Osteocyte (in vitro differentiated cells): ENCODE results near the gene WHRN. TPM values are rescaled to one million over a fixed set of nuclear protein-coding genes. Genes with fewer than 3 reads are reported as not detected.

Experiments
- DNase-seq: peaks from one replicate; pipeline ENCODE4 v3.0.0; 2021; ENCODE audit warnings: mixed read lengths; ENCODE audit not compliant: unreplicated experiment; ENCODE audit errors: extremely low spot score
- H3K27ac Mint-ChIP-seq: one replicate; pipeline ENCODE4 v1.8.0; 2021; ENCODE audit warnings: mild to moderate bottlenecking, mixed read lengths; ENCODE audit not compliant: unreplicated experiment
- H3K27me3 Mint-ChIP-seq: one replicate; pipeline ENCODE4 v1.8.0; 2021; ENCODE audit warnings: mixed read lengths; ENCODE audit not compliant: unreplicated experiment
- H3K36me3 Mint-ChIP-seq: one replicate; pipeline ENCODE4 v1.8.0; 2021; ENCODE audit warnings: mixed read lengths; ENCODE audit not compliant: unreplicated experiment
- H3K4me1 Mint-ChIP-seq: one replicate; pipeline ENCODE4 v1.8.0; 2021; ENCODE audit warnings: mixed read lengths; ENCODE audit not compliant: unreplicated experiment
- H3K4me3 Mint-ChIP-seq: one replicate; pipeline ENCODE4 v1.8.0; 2021; ENCODE audit warnings: mild to moderate bottlenecking, moderate library complexity, mixed read lengths; ENCODE audit not compliant: unreplicated experiment
- H3K9me3 Mint-ChIP-seq: one replicate; pipeline ENCODE4 v1.8.0; 2021; ENCODE audit warnings: mixed read lengths; ENCODE audit not compliant: unreplicated experiment
- CTCF ChIP-seq: fragments of 200-600 bp; sonication (generic); IDR thresholded peaks from 2 replicates; pipeline ENCODE4 v1.5.0; 2021; ENCODE audit warnings: antibody characterized with exemption, mild to moderate bottlenecking, moderate library complexity
- total RNA-seq: library from RNA; stranded (reverse); gene quantifications from 2 replicates; pipeline ENCODE4 v1.2.1, GENCODE V29; 2021

WHRN gene
- total RNA-seq, 1 donor from 2014 or later: 12.0 TPM

GRCh38 chr9:114384836-114385396 lies 120.4 kb downstream of the WHRN start:
- H3K27ac Mint-ChIP-seq: peak overlapping the region; percentile 95
- peaks cover 73% of the 10 kb centered on the region for H3K4me1 Mint-ChIP-seq
- no peak overlapping the region for H3K4me3 Mint-ChIP-seq

GRCh38 chr9:114384341-114384740 lies 120.9 kb downstream of the WHRN start:
- Mint-ChIP-seq H3K4me3 (no peak overlapping the region), H3K27ac (peak overlapping the region; percentile 95), H3K4me1 (peaks cover 73% of the 10 kb centered on the region), H3K27me3 (no peaks in the 10 kb centered on the region), H3K9me3 (no peaks in the 10 kb centered on the region), H3K36me3 (peaks cover 5% of the 10 kb centered on the region)
- TF ChIP-seq CTCF: no peak
- no peak for DNase-seq

More at GRCh38 chr9:114384836-114385396, 120.4 kb downstream of the WHRN start:
- H3K27me3 Mint-ChIP-seq: no peaks in the 10 kb centered on the region
- peaks cover 4% of the 10 kb centered on the region for H3K36me3 Mint-ChIP-seq
- no peak for DNase-seq
- no peaks in the 10 kb centered on the region for H3K9me3 Mint-ChIP-seq
- TF ChIP-seq CTCF: no peak

- H3K4me1 Mint-ChIP-seq: peaks cover 68% of the 10 kb centered on the region
- peak overlapping the region; percentile 91 for H3K27ac Mint-ChIP-seq
- TF ChIP-seq CTCF: no peak
- DNase-seq: no peak
- no peaks in the 10 kb centered on the region for H3K9me3 Mint-ChIP-seq
- H3K27me3 Mint-ChIP-seq: no peaks in the 10 kb centered on the region
- peak overlapping the region; percentile 47 for H3K4me3 Mint-ChIP-seq
- peaks cover 7% of the 10 kb centered on the region for H3K36me3 Mint-ChIP-seq
Measured at GRCh38 chr9:114383521-114384231, 121.6 kb downstream of the WHRN start.

GRCh38 chr9:114382699-114383520 lies 122.4 kb downstream of the WHRN start:
- TF ChIP-seq CTCF: no peak
- Mint-ChIP-seq H3K27ac (peak overlapping the region; percentile 91), H3K27me3 (no peaks in the 10 kb centered on the region), H3K36me3 (peaks cover 14% of the 10 kb centered on the region), H3K9me3 (no peaks in the 10 kb centered on the region), H3K4me1 (peaks cover 60% of the 10 kb centered on the region), H3K4me3 (peak overlapping the region; percentile 47)
- no peak for DNase-seq

- H3K4me3 Mint-ChIP-seq: no peak overlapping the region
- DNase-seq: no peak
- no peaks in the 10 kb centered on the region for H3K9me3 Mint-ChIP-seq
- H3K36me3 Mint-ChIP-seq: peaks cover 32% of the 10 kb centered on the region
- H3K4me1 Mint-ChIP-seq: peaks cover 20% of the 10 kb centered on the region
- no peak overlapping the region for H3K27ac Mint-ChIP-seq
- no peak for TF ChIP-seq CTCF
- no peaks in the 10 kb centered on the region for H3K27me3 Mint-ChIP-seq
Measured at GRCh38 chr9:114378883-114379282, 126.4 kb downstream of the WHRN start.
